Neural crest cell (in vitro differentiated cells): Measurements from ENCODE around the gene HOXA11. TPM values are rescaled to one million over a fixed set of nuclear protein-coding genes. Genes with fewer than 3 reads are reported as not detected.

Experiments
- DNase-seq: peaks from one replicate; pipeline ENCODE4 v3.0.0; 2021; ENCODE audit warnings: low read depth, mixed read lengths, low spot score
- H3K27ac Mint-ChIP-seq: one replicate; pipeline ENCODE4 v1.8.0; 2021; ENCODE audit warnings: mild to moderate bottlenecking, mixed read lengths; ENCODE audit not compliant: unreplicated experiment
- H3K27me3 Mint-ChIP-seq: 2 replicates; pipeline ENCODE4 v1.8.0; 2021; ENCODE audit warnings: low read depth, mild to moderate bottlenecking, mixed read lengths
- H3K36me3 Mint-ChIP-seq: 2 replicates; pipeline ENCODE4 v1.8.0; 2021; ENCODE audit warnings: low read depth, mild to moderate bottlenecking, mixed read lengths
- H3K4me1 Mint-ChIP-seq: 2 replicates; pipeline ENCODE4 v1.8.0; 2021; ENCODE audit warnings: mixed read lengths
- H3K4me3 Mint-ChIP-seq: one replicate; pipeline ENCODE4 v1.8.0; 2021; ENCODE audit warnings: mild to moderate bottlenecking, mixed read lengths
- H3K9me3 Mint-ChIP-seq: 2 replicates; pipeline ENCODE4 v1.8.0; 2021; ENCODE audit warnings: mixed read lengths
- total RNA-seq: library from RNA; stranded (reverse); gene quantifications from 2 replicates; pipeline ENCODE4 v1.2.1, GENCODE V29; 2021
- TF ChIP-seq, protein P1 (sequence below): fragments of 200-600 bp; sonication (generic); conservative IDR thresholded peaks from 2 replicates; pipeline ENCODE4 v1.5.0; 2021; ENCODE audit warnings: antibody characterized with exemption, mild to moderate bottlenecking

The HOXA11 gene
- total RNA-seq, 1 donor from 2014 or later, result not detected

GRCh38 chr7:27180431-27181420 lies 4.3 kb downstream of the HOXA11 start:
- H3K9me3 Mint-ChIP-seq, result no peaks in the 10 kb centered on the region
- H3K27me3 Mint-ChIP-seq, result peaks cover 100% of the 10 kb centered on the region
- H3K36me3 Mint-ChIP-seq, result peaks cover 8% of the 10 kb centered on the region
- peaks cover 5% of the 10 kb centered on the region for H3K4me1 Mint-ChIP-seq
- no peak for DNase-seq
- no peak overlapping the region for H3K27ac Mint-ChIP-seq
- TF ChIP-seq, protein P1, sequence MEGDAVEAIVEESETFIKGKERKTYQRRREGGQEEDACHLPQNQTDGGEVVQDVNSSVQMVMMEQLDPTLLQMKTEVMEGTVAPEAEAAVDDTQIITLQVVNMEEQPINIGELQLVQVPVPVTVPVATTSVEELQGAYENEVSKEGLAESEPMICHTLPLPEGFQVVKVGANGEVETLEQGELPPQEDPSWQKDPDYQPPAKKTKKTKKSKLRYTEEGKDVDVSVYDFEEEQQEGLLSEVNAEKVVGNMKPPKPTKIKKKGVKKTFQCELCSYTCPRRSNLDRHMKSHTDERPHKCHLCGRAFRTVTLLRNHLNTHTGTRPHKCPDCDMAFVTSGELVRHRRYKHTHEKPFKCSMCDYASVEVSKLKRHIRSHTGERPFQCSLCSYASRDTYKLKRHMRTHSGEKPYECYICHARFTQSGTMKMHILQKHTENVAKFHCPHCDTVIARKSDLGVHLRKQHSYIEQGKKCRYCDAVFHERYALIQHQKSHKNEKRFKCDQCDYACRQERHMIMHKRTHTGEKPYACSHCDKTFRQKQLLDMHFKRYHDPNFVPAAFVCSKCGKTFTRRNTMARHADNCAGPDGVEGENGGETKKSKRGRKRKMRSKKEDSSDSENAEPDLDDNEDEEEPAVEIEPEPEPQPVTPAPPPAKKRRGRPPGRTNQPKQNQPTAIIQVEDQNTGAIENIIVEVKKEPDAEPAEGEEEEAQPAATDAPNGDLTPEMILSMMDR, result no peak
- no peak overlapping the region for H3K4me3 Mint-ChIP-seq

GRCh38 chr7:27179503-27180430 lies 5.3 kb downstream of the HOXA11 start:
- Mint-ChIP-seq H3K36me3 (peaks cover 5% of the 10 kb centered on the region), H3K27me3 (peaks cover 100% of the 10 kb centered on the region), H3K4me3 (peak overlapping the region; percentile 6), H3K4me1 (peaks cover 1% of the 10 kb centered on the region), H3K9me3 (no peaks in the 10 kb centered on the region), H3K27ac (no peak overlapping the region)
- DNase-seq, result peak; percentile 75
- TF ChIP-seq, protein P1, result peak; percentile 96

DNA sequence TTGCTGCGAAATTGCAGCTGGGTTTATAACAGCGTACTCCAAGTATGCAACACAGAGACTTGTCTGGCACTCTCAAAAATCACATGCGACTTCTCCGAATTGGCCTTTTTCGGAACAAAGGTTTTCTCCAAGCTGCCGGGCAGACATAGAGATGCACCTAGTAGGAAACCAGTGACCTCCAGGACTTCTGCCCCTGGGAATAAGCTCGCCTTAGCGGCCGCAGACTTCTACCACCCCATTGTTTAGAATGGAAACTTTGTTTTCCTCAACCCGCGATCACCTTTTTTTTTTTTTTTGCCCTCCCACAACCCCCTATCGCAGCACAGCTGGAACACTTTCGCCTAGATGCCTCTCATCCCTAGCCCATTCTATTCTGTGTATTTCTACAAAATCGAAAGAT lies 6.0 kb downstream of the HOXA11 start:
- TF ChIP-seq, protein P1, result no peak
- Mint-ChIP-seq H3K27ac (no peak overlapping the region), H3K27me3 (peaks cover 100% of the 10 kb centered on the region), H3K36me3 (peaks cover 3% of the 10 kb centered on the region), H3K4me3 (peak overlapping the region; percentile 38), H3K4me1 (no peaks in the 10 kb centered on the region), H3K9me3 (no peaks in the 10 kb centered on the region)
- no peak for DNase-seq

DNA sequence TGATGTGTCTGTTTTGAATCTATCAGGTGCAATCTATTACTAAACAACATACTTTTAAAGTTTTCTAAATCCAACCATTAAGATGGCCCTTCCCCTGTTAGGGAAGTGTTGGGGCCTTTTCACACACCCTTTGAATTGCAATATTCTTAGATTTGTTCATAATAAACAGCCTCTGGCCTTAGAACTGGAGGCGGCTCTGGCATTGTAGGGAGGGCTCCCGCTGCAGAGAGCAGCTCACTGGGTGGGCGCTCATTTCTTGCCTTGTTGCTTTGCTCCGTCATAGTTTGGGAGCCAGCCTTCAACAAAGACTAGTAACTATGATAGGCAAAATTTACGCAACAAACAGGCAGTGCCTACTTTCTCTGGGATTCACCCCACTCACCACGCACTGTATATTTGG lies 6.7 kb downstream of the HOXA11 start:
- Mint-ChIP-seq H3K36me3 (peaks cover 3% of the 10 kb centered on the region), H3K4me3 (no peak overlapping the region), H3K4me1 (no peaks in the 10 kb centered on the region), H3K27ac (no peak overlapping the region), H3K9me3 (no peaks in the 10 kb centered on the region), H3K27me3 (peaks cover 95% of the 10 kb centered on the region)
- DNase-seq, result no peak
- TF ChIP-seq, protein P1, result no peak

DNA sequence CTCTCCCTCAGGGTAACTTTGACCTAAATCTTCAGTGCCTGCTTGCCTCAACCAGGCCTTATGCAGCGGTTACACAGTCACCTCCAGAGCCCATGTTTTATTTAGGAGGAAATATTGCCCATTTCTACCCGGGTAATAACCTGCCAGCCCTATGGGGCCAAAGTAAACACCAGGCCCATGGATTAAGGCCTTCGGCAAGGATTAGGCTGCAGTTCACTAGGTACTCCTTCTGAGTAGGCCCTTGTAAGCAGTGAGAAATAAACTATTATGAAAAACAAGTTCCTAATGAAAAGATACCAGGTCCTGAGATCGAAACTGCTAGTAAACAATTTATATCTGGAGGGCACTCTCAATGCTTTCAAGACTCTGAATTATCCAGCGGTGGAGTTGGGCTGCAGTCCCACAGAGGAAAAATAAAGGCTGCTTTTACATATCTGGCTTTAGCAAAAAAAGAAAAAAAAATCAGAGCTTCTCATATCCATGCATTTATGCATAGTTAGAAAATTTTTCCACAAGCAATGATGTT lies 7.2 kb downstream of the HOXA11 start:
- H3K27me3 Mint-ChIP-seq, result peaks cover 94% of the 10 kb centered on the region
- H3K4me3 Mint-ChIP-seq, result peak overlapping the region; percentile 17
- no peak for DNase-seq
- no peaks in the 10 kb centered on the region for H3K9me3 Mint-ChIP-seq
- no peak overlapping the region for H3K27ac Mint-ChIP-seq
- peaks cover 3% of the 10 kb centered on the region for H3K36me3 Mint-ChIP-seq
- no peaks in the 10 kb centered on the region for H3K4me1 Mint-ChIP-seq
- TF ChIP-seq, protein P1, result no peak
